H1 (cell line): ENCODE measurements around the gene SP4.

Experiments used
- CEBPB ChIP-seq: IDR thresholded peaks from 2 replicates; pipeline ENCODE4 v1.6.1; 2012; ENCODE audit warnings: low read depth, low read length
- JUND ChIP-seq: IDR thresholded peaks from 2 replicates; pipeline ENCODE4 v1.6.1; 2011; ENCODE audit warnings: mild to moderate bottlenecking, improper control_type of control experiment, low read length
- POU5F1 ChIP-seq: IDR thresholded peaks from 2 replicates; pipeline ENCODE4 v1.6.1; 2011; ENCODE audit warnings: low read depth, mild to moderate bottlenecking, low read length, moderate library complexity
- SIN3A ChIP-seq, 2 experiments: IDR thresholded peaks in 1 of 2; conservative IDR thresholded peaks in 1 of 2; 2 replicates each; pipeline ENCODE4 v1.6.1; 2011 to 2012; ENCODE audit warnings: low read length in 2 of 2, improper control_type of control experiment in 1 of 2, low read depth in 1 of 2, mild to moderate bottlenecking in 1 of 2

- TF ChIP-seq POU5F1: no peak
- no peak for TF ChIP-seq CEBPB
- no peak for TF ChIP-seq SIN3A (conservative IDR thresholded peaks at IDR 0.05 in 1 of 2, IDR thresholded peaks at IDR 0.05 in 1 of 2; ENCODE audit: low read depth in 1 of 2, low read length in 2 of 2)
- no peak for TF ChIP-seq JUND
Measured at GRCh38 chr7:21428659-21428941, 717 bp downstream of the SP4 start.
